Suprapubic skin (tissue), 4 donors: ENCODE measurements around the gene DPY19L2.
"Not testable (repeated sequence)": the region's sequence is repeated elsewhere in the genome, so short reads cannot be mapped to it uniquely, and the experiment has no call there.

Source experiments
- CTCF ChIP-seq, 2 donors: fragments of 200-600 bp in 1 of 2; fragments of 450-650 bp in 1 of 2; sonication (generic) in 1 of 2; IDR thresholded peaks; one replicate each; pipeline ENCODE4 v1.5.1; 2016 to 2019; ENCODE audit warnings: antibody characterized with exemption in 2 of 2, mild to moderate bottlenecking in 1 of 2, moderate library complexity in 1 of 2
- EP300 ChIP-seq: sonication (generic); formaldehyde crosslinking; IDR thresholded peaks from one replicate; pipeline ENCODE4 v1.6.1; 2017; ENCODE audit warnings: antibody characterized with exemption
- POLR2A ChIP-seq, 2 donors: fragments of 450-650 bp; IDR thresholded peaks; one replicate each; pipeline ENCODE4 v1.6.1; 2017; ENCODE audit warnings: antibody characterized with exemption in 2 of 2, mild to moderate bottlenecking in 2 of 2, moderate library complexity in 2 of 2
- POLR2AphosphoS5 ChIP-seq, 3 donors: sonication (generic); formaldehyde crosslinking; IDR thresholded peaks; one replicate each; pipeline ENCODE4 v1.6.1; 2017; ENCODE audit warnings: antibody characterized with exemption in 3 of 3

DNA sequence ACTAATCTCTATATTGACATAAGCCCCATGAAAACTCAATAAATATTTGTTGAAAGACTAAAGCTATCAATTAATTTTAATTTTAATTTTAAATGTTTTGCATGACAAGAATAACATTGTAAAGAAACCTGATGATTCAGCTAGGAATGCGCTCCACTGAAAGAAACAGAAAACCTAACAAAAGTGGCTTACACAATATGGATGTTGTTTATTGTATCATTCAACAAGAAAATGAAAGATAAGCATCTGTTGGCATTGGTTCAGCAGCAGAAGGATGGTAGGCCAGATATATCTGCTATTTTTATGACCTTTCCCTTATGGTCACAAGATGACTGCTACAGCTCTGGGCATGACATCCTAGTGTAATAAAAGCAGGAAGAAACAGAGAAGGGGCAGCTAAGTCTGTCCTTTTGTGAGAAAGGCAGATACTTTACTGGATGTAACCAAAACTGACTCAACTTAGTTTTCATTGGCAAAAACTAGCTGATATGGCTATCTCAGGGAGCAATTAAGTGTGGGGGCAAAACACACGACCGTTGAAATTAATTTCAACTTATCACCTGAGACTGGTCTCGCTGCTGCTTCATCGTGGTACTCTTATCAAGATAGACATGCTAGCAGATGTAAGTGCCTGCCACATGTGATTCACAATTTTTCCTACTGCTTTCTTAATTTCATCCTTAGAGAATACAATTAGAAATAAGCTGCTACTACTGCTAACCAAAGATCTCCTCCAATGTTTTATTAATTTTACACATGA is 24.7 kb downstream of the DPY19L2 start:
- not testable (repeated sequence) for TF ChIP-seq CTCF (IDR thresholded peaks at IDR 0.05); POLR2AphosphoS5 (IDR thresholded peaks at IDR 0.05); POLR2A (IDR thresholded peaks at IDR 0.05); EP300
